ENCODE measurements around the gene CTDSP2.

The CTDSP2 gene

DNA sequence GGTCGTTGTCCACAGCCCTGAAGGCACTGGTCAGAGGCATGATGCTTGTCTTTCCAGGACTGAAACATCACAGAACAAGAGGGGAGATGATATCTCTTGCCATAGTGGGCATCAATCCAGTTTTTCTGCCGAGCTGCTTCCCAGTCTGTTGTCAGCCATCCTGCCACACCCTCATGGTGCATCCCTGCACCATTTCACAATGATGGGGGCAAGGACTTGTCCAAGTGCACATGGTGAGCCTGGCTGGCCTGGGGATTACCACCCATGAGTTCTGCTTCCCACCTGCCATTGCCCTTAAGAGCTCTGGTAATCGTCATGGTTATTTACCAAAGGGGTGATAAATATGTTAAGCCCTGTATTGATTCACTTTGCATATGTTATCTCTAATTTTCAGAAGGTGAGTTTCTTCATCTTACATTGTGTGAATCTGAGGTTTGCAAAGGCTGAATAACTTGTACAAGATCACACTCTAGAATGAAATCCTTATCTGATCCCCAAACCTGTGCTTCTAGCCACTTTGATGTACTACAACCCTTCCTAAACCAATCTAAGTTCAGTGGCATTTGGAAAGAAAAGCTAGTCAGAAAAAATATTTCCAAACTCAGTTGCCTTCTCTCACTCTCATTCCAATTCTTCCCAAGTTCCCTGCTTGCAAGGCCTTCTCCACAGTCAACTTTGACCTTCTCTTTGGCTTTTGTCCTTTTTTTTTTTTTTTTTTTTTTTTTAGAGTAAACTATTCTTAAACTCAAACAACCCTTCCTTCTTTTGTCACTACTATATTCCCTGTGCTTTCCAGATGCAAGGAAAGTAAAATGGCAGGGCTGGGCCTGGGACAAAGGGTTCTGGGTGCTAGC is 30.3 kb downstream of the CTDSP2 start:
- DNase-seq (ENCODE audit: low read depth, low spot score) = no peak

DNA sequence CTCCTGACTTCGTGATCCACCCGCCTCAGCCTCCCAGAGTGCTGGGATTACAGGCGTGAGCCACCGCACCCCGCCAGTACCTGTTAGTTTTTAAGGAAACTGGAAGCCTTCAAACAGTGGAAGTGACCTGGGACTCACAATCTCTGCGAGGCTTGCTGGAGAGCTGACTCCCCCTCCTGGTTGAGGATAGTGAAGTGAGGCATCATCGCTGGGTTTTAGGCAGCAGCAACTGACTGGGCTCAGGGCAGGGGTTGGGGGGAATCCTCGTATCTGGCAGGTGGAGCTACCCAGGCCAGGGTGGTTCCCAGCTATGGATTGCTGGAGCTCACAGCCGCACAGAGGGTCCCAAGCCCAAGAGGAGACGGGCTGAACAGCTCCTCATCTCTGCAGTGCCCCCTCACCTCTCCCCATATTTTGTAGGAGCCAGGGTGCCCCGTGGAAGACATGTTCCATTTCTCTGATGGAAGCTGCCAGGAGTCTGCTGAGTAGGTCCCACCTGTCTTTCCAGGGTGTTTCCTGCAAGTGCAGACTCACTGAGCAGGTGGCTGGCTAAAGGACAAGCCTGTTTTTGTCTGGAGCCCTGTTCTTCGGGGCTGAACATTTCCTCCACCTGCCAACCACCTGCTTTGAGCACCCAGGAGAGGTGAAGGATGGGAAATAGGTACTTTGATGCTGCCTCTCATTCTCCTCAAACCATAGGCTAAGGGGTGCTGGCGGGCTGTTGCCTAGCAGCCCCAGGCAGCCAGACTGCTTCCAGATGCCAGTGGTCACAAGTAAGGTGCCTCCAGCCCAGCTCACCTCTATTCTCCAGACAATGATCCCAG is 31.1 kb downstream of the CTDSP2 start:
- no peak for DNase-seq (ENCODE audit: low read depth, low spot score)

DNA sequence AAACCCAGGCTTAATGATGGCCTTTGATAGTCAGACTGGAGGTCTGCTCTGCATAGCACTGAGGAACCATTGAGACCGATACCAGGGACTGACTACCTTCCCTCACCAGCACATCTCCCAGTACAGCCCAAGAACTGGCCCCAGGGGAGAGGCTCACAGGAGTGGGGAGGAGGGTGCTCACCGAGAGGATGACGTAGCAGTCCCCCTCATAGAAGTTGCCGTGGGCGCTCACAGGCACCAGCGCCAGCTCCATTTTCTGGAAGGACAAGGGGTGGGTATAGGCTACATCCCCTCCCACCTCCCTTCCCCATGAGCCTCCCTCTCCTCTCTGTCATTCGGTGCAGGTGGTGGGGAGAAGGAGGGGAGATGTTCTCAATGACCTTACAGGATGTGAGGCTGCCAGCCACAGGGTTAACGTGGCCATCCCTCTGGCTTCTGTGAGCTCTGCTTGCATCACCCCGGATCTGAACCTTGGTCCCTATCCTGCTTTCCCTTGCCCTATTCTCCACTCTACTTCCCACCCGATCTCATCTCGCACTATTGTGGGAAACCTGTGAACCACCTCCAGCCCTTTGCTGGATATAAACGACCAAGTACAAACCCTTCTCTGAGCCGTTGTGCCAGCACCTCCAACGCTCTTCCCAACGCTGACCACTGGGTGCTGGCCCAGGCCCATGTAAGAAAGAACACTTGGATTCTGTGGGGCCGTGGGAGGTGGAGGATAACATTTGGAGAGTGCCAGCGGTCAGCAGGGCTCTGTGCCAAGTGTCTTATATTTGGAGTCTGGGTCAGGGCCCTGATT is 32.4 kb downstream of the CTDSP2 start:
- no peak for DNase-seq (ENCODE audit: low read depth, low spot score)

DNA sequence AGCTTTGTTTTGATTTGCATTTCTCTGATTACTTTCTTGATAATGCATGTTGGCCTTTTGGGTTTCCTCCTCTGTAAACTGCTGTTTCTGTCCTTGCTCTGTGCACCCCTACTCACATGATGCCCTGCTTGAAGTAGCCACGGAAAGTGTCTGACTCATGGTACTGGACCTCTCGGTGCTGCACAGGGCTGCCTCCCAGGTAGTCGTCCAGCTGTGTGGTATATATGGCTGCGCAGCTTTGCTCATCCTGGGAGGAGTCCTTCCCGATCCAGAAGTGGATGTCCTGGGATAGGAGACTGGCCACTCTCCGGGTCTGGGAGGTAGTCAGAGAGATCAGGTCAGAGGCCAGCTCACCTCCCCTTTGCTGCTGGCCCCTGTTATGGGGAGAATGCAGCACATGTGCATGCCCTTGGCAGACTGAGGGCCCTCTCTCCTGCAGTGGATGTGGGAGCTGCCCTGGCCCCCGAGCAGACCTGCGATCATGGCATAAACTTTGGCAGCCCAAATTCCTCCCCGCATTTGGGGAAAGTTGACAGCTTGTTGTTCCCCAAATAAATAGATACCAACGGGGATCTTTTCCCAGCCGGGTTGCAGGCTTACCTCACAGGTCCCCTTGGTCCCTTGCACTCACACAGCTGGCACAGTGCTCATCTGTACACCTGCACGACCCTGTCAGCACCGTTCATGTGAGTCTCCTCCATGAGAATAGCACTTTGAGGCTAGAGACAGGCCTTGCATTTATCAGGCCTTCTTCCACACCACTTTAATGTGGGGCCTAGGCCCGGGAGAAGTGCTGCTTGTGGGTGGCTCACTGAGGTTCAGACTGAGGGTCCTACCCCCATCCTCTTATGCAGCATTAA is 33.2 kb downstream of the CTDSP2 start:
- DNase-seq (ENCODE audit: low read depth, low spot score) = no peak

DNA sequence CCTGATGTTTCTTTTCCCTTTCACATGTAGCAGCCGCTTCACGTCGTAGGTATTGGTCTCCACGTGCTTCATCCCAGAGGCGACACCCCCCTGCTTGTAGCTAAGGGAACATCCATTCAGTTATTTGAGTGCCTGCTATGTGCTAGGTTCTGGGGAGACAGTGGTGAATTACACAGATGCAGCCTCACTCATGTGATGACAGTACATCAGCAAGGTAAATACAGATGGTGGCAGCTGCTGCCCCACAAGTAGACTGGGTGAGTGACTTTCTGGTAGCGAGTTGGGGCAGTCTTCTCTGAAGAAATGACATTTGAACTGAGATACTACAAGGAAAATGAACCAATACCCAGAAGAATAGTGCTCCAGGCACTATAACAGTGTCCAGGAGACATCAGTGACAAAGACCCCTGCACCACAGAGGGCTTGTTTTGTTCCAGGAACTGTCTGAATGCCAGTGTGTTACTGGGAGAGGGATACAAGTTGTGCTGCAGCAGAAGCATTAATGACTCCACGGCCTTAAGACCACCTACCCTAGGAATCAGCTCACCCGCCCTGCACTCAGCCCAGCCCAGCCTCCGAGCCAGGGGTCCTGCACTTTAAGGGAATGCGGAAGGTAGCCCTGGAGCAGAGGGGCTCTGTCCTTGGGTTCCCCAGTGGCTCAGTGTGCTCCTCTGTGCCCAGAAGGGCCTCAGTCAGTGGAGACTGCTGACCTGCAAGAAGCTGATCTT is 35.3 kb downstream of the CTDSP2 start:
- DNase-seq (ENCODE audit: low read depth, low spot score) = no peak

DNA sequence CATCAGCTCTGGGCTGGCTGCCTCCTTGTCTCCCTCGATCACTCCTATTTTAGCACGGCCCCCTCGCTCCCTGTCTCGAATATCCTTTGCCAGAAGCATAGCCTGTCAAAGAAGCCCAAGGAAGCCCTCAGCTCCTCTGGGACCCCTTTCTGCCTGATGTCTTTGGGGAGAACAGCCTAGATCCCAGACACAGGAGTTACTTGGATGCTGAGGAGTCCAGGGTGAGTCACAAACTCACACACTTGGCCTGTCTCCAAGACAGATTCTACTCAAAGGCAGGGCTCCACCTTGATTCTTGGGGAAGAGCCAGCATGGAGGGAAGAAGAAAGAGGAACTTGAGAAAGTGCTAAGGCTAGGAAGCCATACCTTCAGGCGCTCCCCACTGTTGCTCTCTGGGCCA is 36.1 kb downstream of the CTDSP2 start:
- DNase-seq (ENCODE audit: low read depth, low spot score) = no peak

DNA sequence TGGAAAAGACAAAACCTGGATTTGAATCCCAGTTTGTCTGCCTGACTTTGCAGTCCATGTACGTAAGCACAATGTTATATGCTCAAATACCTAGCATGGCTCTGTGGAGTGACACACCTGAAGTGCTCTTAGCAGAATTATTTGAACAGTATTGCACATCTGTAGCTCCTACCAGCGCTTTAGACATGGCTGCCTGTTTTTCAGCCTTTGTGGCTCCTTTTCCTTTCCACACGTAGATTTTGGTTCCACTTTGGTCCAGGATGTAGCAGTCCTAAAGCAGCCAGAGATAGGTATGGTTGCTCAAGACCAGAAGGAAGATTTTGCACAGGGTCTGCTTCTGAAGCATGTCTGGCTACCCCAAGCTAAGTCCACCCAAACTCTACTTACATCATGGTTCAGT is 37.1 kb downstream of the CTDSP2 start:
- no peak for DNase-seq (ENCODE audit: low read depth, low spot score)

DNA sequence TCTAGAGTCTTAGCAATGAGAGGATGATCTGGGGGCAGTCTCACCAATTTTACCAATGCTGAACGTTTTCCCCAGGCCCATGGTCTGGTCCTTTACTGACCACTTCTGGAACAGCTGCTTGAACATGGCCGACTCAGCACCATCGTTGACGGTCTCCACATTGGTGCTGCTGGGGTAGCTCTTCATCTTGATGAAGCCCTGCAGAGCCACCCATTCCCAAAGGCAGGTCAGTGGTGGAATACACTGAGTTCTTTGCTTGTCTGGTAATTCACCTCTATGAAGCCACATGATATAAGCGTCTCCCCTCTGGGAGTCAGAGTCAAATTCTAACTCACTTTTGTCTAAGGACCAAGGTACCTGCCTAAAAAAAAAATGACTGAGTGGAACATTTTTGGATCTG is 38.2 kb downstream of the CTDSP2 start:
- no peak for DNase-seq (ENCODE audit: low read depth, low spot score)

DNA sequence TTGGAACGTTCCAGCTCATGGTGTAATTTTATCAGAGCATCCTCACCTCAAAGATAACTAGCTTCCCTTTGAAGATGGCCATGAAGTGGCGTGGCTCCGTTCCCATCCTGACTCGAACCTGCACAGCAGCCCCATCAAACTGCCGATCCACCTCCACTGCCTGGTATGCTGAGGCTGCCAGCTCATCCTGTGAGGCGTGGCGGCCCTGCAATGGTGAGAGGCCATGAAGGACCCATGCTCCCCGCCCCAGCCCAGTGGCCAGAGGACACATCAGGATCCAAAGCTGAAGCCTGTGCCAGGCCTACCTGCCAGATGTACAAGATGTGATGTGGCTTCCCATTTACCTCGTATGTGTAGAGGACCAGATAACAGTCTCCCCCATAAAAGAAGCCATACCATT is 39.2 kb downstream of the CTDSP2 start:
- no peak for DNase-seq (ENCODE audit: low read depth, low spot score)

DNA sequence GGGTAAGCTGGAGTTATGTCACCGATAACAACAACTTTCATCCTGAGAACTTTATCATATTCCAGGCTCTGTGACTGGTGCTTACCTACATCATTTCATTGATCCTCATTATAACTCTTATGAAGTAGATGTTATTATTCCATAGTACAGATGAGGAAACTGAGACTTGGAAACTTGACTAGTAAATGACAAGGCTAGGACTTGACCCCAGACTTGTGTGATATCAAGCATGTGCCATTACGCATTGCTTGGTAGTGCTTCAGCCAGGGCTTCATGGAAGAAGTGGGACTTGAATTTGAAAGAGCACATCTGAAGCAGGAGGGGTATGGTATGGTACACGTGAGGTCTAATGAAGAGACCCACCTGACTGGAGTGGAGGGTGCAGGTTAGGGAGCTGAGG is 39.9 kb downstream of the CTDSP2 start:
- DNase-seq (ENCODE audit: low read depth, low spot score) = no peak

DNA sequence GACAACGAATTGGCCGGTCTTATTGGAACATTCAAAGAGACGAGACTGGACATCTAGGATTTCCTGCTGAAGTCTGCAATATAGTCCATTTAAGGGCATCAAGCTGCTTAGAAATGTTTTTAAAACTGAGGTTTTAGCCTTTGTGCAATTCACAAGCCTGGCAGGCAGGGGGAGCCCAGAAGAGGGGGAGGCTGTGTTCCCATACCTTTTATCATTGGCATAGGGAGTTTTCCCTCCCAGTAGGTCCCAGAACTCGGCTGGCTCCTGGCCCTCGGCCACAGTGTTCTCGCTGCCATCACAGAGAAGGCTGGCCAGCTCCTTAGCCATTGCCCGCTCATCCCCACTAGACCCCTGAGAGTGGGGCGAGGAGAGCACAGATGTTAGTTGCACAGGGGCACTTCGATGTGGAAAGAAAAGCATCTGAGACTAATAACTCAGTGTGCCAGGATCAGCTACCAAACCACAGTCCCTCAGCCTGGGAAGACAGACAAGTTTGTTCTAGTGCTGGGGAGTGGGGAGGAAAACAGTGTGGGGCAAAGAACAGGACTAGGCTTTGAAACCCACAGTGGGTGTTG is 43.1 kb downstream of the CTDSP2 start:
- DNase-seq (ENCODE audit: low read depth, low spot score) = no peak

DNA sequence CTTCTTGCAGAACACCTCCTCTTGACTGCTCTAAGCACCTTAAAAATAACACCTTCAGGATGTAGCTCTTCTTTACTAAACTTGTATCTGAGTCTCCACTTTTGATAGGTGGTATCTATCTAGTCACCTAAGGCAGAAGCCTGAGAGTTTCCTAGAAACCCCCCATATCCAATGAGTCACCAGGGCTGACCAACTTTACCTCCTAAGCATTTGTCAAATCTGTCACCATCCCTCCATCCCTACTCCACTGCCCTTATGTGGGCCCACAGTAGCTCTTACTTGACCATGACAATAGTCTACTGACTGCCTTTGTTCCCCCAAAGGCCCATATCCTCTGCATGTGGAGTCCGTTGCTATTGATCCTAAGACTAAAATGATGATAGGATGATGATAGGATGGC is 43.9 kb downstream of the CTDSP2 start:
- DNase-seq (ENCODE audit: low read depth, low spot score) = no peak

DNA sequence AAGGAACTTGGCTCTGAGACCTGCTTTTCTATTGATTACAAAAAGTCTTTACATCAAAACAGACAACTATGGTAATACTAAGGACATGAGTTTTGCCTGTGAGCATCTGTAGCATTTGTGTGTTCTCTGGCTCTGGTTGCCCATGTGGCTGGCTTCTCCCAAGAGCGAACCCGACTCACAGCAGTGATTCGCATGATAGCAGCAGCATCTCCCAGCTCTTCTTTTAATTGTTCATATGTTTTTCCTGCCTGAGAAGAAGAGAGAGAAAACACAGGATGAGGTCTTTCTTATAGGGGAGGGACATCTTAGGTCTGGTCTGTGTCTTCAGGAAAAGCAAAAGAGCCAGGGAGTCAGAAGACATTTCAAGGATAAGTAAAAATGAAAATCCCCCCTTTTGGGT is 45.6 kb downstream of the CTDSP2 start:
- DNase-seq (ENCODE audit: low read depth, low spot score) = no peak

DNA sequence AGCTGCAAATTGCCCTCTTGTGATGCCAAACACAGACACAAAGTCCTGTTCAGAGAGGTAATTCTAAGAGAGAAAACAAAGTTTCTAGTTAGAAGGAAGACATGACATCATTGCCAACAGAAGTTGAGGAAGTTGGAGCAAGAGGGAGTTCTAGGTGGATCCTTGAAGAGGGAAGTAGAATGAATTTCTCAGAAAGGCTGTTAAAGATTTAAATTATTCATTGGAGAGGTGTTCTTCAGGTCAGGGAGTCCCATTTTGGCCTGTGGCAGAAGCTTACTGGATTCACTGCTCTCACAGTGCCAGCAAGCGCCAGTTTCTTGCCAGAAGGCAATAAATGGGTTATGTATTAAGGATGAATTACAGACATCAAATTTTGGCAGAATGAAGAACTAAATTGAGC is 48.6 kb downstream of the CTDSP2 start:
- no peak for DNase-seq (ENCODE audit: low read depth, low spot score)

DNA sequence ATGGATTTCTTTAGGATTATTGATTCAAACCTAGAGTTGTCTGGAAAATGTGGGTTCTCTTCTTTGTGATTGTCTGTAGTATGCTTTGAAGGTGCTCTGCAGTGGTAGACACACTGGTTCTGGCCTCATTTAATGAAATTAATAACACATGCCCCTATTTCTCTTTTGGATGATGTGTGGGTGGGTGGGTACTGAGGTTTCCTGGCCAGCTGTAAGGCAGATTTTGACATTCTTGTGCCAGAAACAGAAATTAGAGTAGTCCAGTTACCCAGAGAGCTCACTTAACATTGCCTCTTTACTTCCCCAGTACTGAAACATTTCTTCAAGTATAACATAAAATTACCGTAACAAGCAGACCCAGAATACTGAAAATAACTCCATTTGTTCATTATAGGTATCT is 49.5 kb downstream of the CTDSP2 start:
- no peak for DNase-seq (ENCODE audit: low read depth, low spot score)

DNA sequence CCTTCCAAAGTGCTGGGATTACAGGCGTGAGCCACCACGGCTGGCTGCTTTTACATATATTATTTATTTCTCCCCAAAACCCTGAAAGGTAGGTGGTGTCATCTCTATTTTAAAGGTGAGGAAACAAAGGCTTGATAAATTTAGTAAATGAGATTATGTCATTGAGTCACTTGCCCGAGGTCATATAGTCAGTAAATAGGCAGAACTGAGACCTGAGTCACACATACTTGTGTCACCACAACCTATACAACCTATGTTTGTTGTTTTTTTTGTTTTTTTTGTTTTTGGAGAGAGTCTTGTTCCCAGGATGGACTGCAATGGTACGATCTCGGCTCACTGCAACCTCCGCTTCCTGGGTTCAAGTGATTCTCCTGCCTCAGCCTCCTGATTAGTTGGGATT is 51.2 kb downstream of the CTDSP2 start:
- no peak for DNase-seq (ENCODE audit: low read depth, low spot score)

DNA sequence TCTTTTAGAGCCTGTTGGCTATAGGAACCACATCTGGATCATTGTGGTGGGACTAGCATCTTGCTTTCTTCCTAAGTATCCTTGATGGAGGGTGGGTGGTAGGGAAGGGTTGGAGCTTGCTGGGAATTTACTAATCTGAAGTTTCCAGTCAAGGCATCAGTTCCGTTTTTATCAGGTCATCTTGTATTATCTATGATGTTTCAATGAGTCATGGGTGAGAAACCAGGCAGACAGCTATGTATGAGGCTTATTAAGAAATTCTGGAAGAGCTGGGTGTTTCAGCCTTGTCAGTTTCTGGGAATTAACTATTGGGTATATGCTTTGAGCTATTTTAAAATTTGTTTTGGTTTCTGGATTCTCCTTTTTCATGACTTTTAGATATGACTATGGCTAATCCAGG is 52.6 kb downstream of the CTDSP2 start:
- DNase-seq (ENCODE audit: low read depth, low spot score) = no peak

DNA sequence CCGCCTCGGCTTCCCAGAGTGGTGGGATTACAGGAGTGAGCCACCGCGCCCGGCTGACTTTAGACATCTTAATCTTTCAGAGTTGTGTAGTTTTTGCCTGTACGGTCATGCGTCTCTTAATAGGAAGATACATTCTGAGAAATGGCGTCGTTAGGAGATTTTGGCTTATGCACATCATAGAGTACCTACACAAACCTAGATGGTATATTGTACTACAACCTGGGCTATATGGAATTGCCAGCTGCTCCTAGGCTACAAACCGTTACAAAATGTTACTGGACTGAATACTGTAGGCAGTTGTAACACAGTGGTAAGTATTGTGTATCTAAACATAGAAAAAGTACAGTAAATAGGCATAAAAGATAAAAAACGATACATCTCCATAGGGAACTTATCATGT is 62.7 kb downstream of the CTDSP2 start:
- no peak for DNase-seq (ENCODE audit: low read depth, low spot score)

DNA sequence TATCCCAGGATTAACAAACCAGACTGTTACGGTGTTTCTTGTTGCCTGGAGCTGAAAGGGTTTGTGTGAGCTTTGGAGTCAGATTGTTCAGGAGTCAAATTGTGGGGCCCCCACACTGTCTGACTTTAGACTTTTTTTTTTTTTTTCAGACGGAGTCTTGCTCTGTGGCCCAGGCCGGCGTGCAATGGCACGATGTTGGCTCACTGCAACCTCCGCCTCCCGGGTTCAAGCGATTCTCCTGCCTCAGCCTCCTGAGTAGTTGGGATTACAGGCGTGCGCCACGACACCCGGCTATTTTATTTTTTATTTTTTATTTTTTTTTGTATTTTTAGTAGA is 63.1 kb downstream of the CTDSP2 start:
- DNase-seq (ENCODE audit: low read depth, low spot score) = no peak

Measured in iPS DF 19.7 (cell line).